ENCODE data around the gene MANF.
"Not testable (repeated sequence)": the region's sequence is repeated elsewhere in the genome, so short reads cannot be mapped to it uniquely, and the experiment has no call there.

The MANF gene

DNA sequence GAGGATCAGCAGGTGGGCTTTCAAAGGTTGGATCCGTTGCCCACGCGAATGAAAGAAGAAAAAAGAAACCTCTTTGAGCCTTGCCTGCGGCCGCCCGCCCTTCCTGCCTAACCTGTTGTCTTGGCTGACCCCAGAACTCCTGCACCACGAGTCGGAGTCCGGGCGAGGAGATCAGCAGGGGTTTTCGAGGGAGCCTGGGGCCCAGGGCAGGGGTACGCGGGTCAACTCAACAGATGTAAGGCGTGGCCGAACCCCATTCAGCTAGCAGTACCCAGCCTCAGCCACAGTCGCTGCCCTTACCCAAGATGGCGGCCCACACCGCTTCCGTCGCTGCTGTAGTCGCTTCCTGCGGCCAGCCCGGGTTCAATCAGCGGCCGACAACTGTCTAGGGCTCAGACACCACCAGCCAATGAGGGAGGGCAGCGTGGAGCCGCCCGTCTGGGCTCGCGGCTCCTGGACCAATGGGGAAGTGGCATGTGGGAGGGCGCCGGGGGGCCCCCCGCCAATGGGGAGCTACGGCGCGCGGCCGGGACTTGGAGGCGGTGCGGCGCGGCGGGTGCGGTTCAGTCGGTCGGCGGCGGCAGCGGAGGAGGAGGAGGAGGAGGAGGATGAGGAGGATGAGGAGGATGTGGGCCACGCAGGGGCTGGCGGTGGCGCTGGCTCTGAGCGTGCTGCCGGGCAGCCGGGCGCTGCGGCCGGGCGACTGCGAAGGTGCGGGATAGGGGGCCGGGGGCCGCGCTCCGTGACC lies at the start of gene MANF:
Gene MANF, plus strand, starts transcription at position 566 of the 748 bp plus-strand sequence. Its CDS starts 52 bp downstream, at position 618.
- peak; percentile 100 for DNase-seq (ENCODE audit: low spot score)

GRCh38 chr3:51336261-51336660 lies 48.8 kb upstream of the MANF start:
- peak; percentile 36 for DNase-seq (ENCODE audit: low spot score)

- no peak for DNase-seq (ENCODE audit: low spot score)
Measured at GRCh38 chr3:51337666-51338065, 47.4 kb upstream of the MANF start.

DNA sequence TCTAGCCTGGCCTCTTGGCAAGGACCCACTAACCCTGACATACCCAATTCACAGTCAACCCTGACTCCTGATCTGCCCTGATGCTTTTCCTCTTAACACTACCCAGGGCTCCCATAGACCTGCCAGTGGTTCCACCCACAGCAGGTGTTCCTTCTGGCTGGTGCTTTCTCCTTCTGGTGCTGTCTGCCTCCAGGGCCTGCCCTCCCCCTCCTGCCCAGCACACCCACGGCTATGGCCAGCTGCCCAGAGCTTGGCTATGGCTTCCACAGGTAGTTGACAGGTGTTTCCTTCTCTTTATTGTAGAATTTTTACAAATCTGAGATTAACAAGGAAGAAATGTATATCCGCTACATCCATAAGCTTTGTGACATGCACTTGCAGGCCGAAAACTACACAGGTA lies 46.5 kb upstream of the MANF start:
- no peak for DNase-seq (ENCODE audit: low spot score)

GRCh38 chr3:51340013-51340829 lies 44.9 kb upstream of the MANF start:
- peak; percentile 49 for DNase-seq (ENCODE audit: low spot score)

DNA sequence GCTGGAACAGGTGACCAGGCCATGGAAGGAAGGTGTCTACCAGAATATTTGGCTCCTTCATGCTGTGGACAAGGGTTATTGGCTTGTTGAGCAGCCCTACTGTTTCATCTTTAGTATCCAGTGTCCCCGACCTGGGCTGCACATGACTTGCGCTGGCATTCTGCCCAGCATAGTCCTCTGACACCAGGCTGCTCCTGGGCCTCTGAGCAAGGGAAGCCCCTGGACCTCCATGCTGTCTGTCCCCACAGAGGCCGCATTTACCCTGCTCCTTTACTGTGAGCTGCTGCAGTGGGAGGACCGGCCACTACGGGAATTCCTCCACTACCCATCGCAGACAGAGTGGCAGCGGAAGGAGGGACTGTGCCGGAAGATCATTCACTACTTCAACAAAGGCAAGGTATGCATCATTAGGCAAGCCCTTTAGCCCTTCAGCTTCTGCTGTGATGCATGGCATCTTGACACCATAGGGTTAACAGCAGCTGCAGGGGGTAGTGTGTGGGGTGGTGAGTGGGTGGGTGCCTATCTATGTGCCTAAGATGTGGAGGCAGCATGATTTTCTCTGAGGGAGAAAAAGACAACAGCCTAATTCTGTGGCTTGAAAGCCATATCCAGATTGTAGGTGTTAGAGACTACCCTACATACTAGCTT lies 44.0 kb upstream of the MANF start:
- DNase-seq (ENCODE audit: low spot score) = no peak

GRCh38 chr3:51343918-51344687 lies 41.0 kb upstream of the MANF start:
- no peak for DNase-seq (ENCODE audit: low spot score)

DNA sequence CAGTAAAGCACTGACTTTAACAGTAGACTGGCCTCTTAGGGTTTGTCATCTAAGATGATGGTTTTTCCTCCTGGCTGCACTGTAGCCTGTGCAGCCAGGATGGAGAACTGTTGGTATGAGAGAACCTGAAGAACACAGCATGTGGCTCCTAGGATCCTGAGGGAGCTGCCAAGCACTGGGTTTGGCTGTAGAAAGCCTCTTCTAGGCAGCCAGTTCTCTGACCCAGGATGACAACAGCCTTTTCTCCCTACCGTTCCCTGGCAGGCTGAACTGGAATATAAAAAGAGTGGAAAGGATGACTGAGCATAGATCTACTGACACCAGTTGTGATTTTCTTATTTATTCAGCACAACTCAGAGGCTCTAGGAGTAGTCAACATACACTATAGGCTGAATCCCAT lies 34.3 kb upstream of the MANF start:
- no peak for DNase-seq (ENCODE audit: low spot score)

DNA sequence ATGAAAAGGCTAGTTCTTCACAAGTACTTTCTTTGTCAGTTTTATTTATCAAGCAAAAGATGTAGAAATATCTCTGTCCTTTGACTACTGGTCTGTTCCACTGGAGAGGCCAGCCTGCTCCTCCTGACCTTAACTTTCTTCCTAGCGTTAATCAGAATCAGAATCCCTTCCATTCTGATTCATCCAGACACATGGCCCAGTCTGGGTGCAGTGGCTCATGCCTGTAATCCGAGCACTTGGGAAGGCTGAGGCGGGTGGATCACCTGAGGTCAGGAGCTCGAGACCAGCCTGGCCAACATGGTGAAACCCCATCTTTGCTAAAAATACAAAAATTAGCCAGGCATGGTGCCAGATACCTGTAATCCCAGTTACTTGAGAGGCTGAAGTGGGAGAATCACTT lies 32.0 kb upstream of the MANF start:
- no peak for DNase-seq (ENCODE audit: low spot score)

DNA sequence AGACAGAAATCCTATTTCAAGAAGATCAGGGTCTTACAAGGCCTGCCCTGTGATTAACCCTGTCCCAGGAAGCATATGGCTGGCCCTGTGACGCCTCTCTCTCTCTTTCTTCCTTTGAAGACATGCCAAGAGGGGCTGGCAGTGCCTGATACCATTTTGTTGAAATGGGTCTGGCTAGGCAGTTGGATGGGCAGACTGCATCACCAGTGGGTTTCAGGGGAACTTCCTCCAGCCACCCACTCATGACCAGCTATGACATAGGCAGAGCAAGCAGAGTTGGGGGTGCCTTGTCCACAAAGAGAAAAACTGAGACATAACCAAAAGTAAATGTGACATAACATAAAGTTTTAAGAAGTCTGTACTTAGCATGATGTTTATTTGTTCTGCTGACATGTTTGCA lies 31.4 kb upstream of the MANF start:
- no peak for DNase-seq (ENCODE audit: low spot score)

DNA sequence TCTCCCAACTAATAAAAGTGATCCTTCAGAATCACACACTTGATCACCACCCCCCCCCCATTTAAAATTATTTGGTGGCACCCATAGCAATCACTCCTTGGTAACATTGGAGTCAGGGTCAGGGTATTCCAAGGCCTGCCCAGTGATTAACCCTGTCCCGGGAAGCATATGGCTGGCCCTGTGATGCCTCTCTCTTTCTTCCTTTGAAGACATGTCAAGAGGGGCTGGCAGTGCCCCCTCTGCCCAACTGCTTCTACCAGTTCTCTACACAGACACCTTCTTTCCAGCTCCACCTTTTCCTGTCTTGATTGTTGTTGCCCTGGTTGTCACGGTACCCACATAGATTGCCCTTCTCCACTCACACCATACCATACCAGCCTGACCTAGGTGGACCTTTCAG lies 30.9 kb upstream of the MANF start:
- DNase-seq (ENCODE audit: low spot score) = no peak

DNA sequence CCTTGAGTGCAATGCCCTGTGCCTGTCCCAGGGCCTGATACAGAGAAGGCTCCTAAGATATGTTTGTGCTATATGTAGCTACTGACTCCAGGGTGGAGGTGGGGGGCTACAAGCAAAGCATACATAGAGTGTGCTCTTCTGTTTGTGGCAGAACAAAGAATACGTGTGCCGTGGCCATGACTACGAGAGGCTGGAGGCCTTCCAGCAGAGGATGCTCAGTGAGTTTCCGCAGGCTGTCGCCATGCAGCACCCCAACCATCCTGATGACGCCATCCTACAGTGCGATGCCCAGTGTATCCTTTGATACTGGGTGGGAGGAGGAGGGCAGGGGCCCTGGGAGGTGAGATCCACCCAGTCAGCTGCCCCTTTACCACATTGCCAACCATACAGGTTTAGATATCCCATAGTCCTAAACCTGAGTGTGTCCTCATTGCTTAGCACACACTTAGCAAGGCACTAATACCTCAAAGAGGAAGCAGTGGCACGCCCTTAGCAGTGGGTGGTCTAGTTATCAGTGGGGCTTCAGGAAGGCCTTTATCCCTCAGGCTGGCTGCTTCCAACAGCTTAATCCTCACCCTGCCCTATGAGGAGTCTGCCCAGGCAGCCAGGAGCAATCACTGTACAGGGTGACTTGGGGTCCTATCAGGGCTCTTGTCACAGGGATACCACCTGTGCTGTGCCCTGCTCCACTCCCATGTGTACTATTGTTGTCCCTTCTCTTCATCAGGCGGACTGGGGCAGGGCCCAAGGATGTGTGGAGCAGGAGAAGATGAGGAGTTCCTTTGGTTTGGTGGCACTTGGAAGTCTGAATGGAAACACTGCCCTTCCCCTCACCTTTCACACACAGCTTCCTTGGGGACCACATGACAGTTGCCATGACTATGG lies 30.1 kb upstream of the MANF start:
- DNase-seq (ENCODE audit: low spot score) = no peak

DNA sequence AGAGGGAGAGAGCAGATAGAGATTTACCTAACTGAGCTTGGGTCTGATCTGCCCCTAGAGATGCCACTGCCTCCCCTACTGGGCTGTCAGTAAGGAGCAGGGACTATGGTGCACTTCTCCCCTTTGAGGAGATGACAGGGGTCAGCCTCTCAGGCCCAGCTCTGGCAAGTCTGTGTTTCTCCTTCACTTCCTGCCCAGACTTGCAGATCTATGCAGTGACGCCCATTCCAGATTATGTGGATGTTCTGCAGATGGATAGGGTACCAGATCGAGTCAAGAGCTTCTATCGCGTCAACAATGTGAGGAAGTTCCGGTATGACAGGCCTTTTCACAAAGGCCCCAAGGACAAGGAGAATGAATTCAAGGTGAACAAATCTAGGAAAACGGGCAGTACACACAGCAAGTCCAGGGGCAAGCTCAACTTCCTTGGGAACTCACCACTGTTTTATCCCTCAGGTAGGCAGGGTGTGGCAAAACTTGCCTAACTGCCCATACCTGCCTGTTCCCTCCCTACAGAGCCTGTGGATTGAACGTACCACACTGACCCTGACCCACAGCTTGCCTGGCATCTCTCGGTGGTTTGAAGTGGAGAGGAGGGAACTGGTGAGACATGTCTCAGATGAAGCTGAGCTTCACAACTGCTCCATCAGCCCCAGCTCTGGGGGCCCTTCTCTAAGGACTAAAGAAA lies 29.1 kb upstream of the MANF start:
- DNase-seq (ENCODE audit: low spot score) = no peak

DNA sequence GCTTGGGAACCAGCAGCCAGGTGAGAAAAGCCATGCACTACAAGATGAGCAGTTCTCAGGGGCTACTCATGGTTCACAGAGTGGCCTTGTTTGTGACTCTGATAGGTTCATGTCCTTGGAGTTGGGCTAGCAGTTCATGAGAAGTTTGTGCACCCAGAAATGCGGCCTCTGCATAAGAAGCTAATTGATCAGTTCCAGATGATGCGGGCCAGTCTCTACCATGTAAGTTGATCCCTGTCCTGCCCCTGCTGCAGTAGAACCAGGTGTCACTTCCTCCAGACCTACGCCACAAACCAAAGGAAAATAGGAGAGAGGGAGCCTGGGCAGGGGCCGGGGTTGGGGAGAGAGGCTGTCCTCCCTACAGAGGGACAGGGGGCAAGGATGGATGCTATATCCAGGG lies 27.2 kb upstream of the MANF start:
- DNase-seq (ENCODE audit: low spot score) = no peak

- no peak for DNase-seq (ENCODE audit: low spot score)
Measured at GRCh38 chr3:51358981-51359380, 26.1 kb upstream of the MANF start.

- no peak for DNase-seq (ENCODE audit: low spot score)
Measured at GRCh38 chr3:51360806-51361205, 24.3 kb upstream of the MANF start.

DNA sequence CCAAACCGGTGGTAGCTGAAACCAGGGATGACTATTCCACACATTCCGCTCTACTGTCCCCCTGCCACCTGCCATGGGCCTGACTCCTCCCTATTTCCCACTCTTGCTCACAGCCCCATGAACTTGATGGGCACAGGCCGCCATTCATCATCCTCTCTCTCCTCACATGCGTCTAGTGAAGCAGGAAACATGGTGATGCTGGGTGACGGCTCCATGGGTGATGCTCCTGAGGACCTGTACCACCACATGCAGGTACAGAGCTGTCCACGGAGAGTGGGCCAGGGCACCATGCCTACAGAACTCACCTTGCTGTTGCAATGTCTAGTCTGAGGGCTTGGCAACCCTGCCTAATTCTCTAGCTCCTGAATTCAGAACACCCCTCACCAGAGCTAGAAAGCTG lies 23.3 kb upstream of the MANF start:
- DNase-seq (ENCODE audit: low spot score) = no peak

DNA sequence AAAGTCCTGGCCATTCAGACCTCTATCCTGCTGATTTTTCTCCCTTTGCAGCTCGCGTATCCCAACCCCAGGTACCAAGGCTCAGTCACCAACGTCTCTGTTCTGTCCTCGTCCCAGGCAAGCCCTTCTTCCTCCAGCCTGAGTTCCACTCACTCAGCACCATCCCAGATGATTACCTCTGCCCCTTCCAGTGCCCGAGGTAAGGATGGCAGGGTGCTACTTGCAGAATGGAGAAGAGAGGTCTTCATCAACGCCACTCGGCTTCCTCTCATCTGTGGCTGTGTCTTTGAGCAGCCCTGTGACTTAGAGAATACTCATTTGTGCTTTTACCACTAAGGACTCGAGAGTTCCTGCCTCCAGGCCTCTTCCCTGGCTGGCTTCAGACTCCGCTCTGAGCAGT lies 22.6 kb upstream of the MANF start:
- DNase-seq (ENCODE audit: low spot score) = no peak

GRCh38 chr3:51368276-51368675 lies 16.8 kb upstream of the MANF start:
- DNase-seq (ENCODE audit: low spot score) = not testable (repeated sequence)

- DNase-seq (ENCODE audit: low spot score) = peak; percentile 58
Measured at GRCh38 chr3:51371943-51372557, 13.0 kb upstream of the MANF start.

Measured in iPS-NIHi11 (cell line).